ENCODE results near the gene SLC6A17.

Gene SLC6A17

GRCh38 chr1:110152133-110152785 is 2.0 kb downstream of the SLC6A17 start:
- TF ChIP-seq ZFX (IDR thresholded peaks at IDR 0.05; ENCODE audit: borderline replicate concordance) (no peak), CTCF (IDR thresholded peaks at IDR 0.05) (no peak)
- H3K27ac ChIP-seq = no peak overlapping the region

- TF ChIP-seq CTCF (IDR thresholded peaks at IDR 0.05) (no peak), ZFX (IDR thresholded peaks at IDR 0.05; ENCODE audit: borderline replicate concordance) (no peak)
Observed at GRCh38 chr1:110153407-110153950, 3.2 kb downstream of the SLC6A17 start.

GRCh38 chr1:110155878-110156522 is 5.7 kb downstream of the SLC6A17 start:
- TF ChIP-seq ZFX (IDR thresholded peaks at IDR 0.05; ENCODE audit: borderline replicate concordance) (no peak), CTCF (IDR thresholded peaks at IDR 0.05) (no peak)
- no peak overlapping the region for H3K27ac ChIP-seq

More at GRCh38 chr1:110153407-110153950, 3.2 kb downstream of the SLC6A17 start:
- H3K27ac ChIP-seq = no peak overlapping the region

DNA sequence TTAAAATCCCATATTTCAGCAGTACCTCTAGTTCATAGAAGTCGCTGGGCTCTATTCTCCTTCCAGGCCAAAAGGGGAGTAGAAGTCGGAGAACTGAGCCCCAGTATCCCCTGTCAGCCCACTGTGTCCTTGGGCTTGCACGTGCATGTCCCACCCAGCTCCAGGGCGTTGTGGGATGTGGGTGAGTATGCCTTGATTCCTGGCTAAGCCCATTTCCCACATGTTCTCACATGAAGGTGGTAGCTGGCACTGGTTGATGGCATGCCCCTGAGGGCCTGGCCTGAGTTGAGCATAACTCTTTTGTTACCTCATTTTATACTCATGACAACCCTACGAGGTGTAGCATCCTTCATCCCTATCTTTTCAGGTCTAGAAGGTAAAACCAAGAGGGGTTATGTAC is 8.0 kb downstream of the SLC6A17 start:
- TF ChIP-seq CTCF (IDR thresholded peaks at IDR 0.05) (no peak), ZFX (IDR thresholded peaks at IDR 0.05; ENCODE audit: borderline replicate concordance) (no peak)
- peak overlapping the region; percentile 43; the same call in 1 of the 2 replicates for H3K27ac ChIP-seq

- TF ChIP-seq ZFX (IDR thresholded peaks at IDR 0.05; ENCODE audit: borderline replicate concordance) (no peak), CTCF (IDR thresholded peaks at IDR 0.05) (no peak)
Observed at GRCh38 chr1:110159168-110159567, 8.9 kb downstream of the SLC6A17 start.

GRCh38 chr1:110160538-110161100 is 10.3 kb downstream of the SLC6A17 start:
- TF ChIP-seq ZFX (IDR thresholded peaks at IDR 0.05; ENCODE audit: borderline replicate concordance) = no peak
- no peak for TF ChIP-seq CTCF (IDR thresholded peaks at IDR 0.05)

More at GRCh38 chr1:110159168-110159567, 8.9 kb downstream of the SLC6A17 start:
- H3K27ac ChIP-seq = no peak overlapping the region

GRCh38 chr1:110161165-110161564 is 10.9 kb downstream of the SLC6A17 start:
- TF ChIP-seq CTCF (IDR thresholded peaks at IDR 0.05) (no peak), ZFX (IDR thresholded peaks at IDR 0.05; ENCODE audit: borderline replicate concordance) (no peak)
- H3K27ac ChIP-seq = no peak overlapping the region

More at GRCh38 chr1:110160538-110161100, 10.3 kb downstream of the SLC6A17 start:
- H3K27ac ChIP-seq = no peak overlapping the region

All from 22Rv1 (cell line).